ENCODE data around the gene RBP5. TPM values are rescaled to one million over a fixed set of nuclear protein-coding genes. Genes with fewer than 3 reads are reported as not detected.

RBP5 gene
- total RNA-seq, 1 experiment from 2014 or later = 2.3 TPM

DNA sequence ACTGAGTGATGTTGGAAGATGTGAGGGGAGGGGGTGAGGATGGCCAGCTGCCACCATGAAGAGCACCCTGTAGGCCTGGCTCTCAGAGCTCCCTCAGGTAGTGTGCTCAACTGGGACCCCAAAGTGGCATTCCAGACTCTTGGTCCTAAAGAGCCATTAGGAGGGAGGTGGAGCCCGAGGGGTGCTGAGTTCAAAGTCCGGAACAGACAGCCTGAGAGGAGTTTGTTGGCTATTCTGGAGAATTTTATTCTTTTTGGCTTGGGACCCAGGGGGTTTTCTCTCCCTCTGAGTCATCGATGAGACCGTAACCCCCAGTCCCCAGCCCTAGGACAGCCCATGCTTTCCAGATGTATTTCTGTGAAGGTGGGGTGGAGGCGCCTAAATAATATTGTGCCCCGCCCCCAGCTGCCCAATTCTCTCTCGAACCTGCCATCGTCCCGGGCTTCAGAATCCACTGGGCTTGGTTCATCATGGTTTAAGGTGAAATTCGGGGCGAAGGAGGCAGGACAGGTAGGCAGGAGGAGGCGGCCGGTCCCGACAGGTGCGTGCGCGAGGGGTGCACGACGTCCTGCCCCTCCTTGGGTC lies 690 bp upstream of the RBP5 start:
- DNase-seq = peak; percentile 4
- CTCF ChIA-PET = no interaction called here
- Mint-ChIP-seq H3K27ac (ENCODE audit: unreplicated experiment) (peak overlapping the region; percentile 97), H3K4me3 (ENCODE audit: low read depth, unreplicated experiment) (peak overlapping the region; percentile 97), H3K4me1 (ENCODE audit: low read depth, unreplicated experiment) (peaks cover 20% of the 10 kb centered on the region), H3K27me3 (ENCODE audit: unreplicated experiment) (no peaks in the 10 kb centered on the region), H3K36me3 (ENCODE audit: insufficient read depth, unreplicated experiment) (peaks cover 52% of the 10 kb centered on the region), H3K9me3 (ENCODE audit: low read depth, unreplicated experiment) (no peaks in the 10 kb centered on the region)
- TF ChIP-seq CTCF (IDR thresholded peaks at IDR 0.05; ENCODE audit: unreplicated experiment) = no peak
- intact Hi-C loops (cut with micrococcal nuclease; ENCODE audit: unreplicated experiment) = no loop called here
- TSS peak; percentile 45 for BruUV-seq (replicated peaks)

DNA sequence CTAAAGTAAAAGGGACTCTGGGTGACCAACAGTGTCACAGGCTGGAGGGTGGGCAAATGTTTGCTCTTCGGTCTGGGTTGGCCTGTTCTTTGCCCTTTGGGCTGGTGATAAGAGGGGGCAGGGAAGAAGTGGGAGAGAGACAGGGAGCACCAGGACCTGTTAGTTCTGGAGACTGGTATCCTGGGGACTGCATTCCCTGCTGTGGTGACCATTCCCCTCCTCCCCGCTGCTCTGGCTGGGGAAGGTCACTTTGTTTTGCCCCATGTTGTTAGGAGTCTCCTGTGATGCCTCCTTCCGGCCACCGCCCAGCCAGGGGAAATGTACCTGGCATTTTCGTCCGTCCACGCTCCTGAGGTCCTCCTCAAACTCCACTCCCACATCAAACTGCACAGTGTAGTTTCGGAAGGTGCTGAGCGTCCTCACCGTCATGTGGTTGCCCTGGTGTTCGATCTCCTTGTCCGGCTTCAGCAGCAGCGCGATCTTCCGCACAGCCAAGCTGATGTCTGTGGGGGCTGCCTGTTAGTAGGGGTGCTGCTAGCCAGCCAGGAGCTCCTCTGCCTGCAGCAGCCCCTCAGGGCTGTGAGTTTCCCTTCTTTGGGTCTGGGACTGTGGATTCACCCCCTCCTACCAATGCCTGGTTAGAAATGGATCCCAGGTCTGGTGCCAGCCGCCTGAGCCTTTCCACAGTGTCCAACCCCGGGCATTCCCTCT lies 618 bp downstream of the RBP5 start:
- no peaks in the 10 kb centered on the region for H3K9me3 Mint-ChIP-seq (ENCODE audit: low read depth, unreplicated experiment)
- CTCF ChIA-PET = no interaction called here
- DNase-seq = no peak
- peak overlapping the region; percentile 97 for H3K4me3 Mint-ChIP-seq (ENCODE audit: low read depth, unreplicated experiment)
- no peaks in the 10 kb centered on the region for H3K27me3 Mint-ChIP-seq (ENCODE audit: unreplicated experiment)
- H3K4me1 Mint-ChIP-seq (ENCODE audit: low read depth, unreplicated experiment) = peaks cover 20% of the 10 kb centered on the region
- BruUV-seq (replicated peaks) = no TSS peak
- intact Hi-C loops (cut with micrococcal nuclease; ENCODE audit: unreplicated experiment) = no loop called here
- peaks cover 52% of the 10 kb centered on the region for H3K36me3 Mint-ChIP-seq (ENCODE audit: insufficient read depth, unreplicated experiment)
- no peak for TF ChIP-seq CTCF (IDR thresholded peaks at IDR 0.05; ENCODE audit: unreplicated experiment)
- H3K27ac Mint-ChIP-seq (ENCODE audit: unreplicated experiment) = no peak overlapping the region

- DNase-seq = no peak
- Mint-ChIP-seq H3K9me3 (ENCODE audit: low read depth, unreplicated experiment) (no peaks in the 10 kb centered on the region), H3K4me1 (ENCODE audit: low read depth, unreplicated experiment) (peaks cover 4% of the 10 kb centered on the region), H3K4me3 (ENCODE audit: low read depth, unreplicated experiment) (no peak overlapping the region), H3K36me3 (ENCODE audit: insufficient read depth, unreplicated experiment) (peaks cover 29% of the 10 kb centered on the region), H3K27me3 (ENCODE audit: unreplicated experiment) (no peaks in the 10 kb centered on the region), H3K27ac (ENCODE audit: unreplicated experiment) (no peak overlapping the region)
- BruUV-seq (replicated peaks) = no TSS peak
- CTCF ChIA-PET = interaction anchor here (0.6 to 0.7 kb wide), 2 partner anchors 39 to 103 kb away, joined by 4 to 5 read pairs; no protein-coding TSS in a partner anchor
- intact Hi-C loops (cut with micrococcal nuclease; ENCODE audit: unreplicated experiment) = no loop called here
- no peak for TF ChIP-seq CTCF (IDR thresholded peaks at IDR 0.05; ENCODE audit: unreplicated experiment)
Measured at GRCh38 chr12:7125632-7126227, 3.0 kb downstream of the RBP5 start.

- no peak overlapping the region for H3K27ac Mint-ChIP-seq (ENCODE audit: unreplicated experiment)
Measured at GRCh38 chr12:7123806-7124522, 4.7 kb downstream of the RBP5 start.

More at GRCh38 chr12:7123806-7124522, 4.7 kb downstream of the RBP5 start:
- Mint-ChIP-seq H3K27me3 (ENCODE audit: unreplicated experiment) (no peaks in the 10 kb centered on the region), H3K36me3 (ENCODE audit: insufficient read depth, unreplicated experiment) (peaks cover 12% of the 10 kb centered on the region), H3K9me3 (ENCODE audit: low read depth, unreplicated experiment) (no peaks in the 10 kb centered on the region), H3K4me3 (ENCODE audit: low read depth, unreplicated experiment) (no peak overlapping the region), H3K4me1 (ENCODE audit: low read depth, unreplicated experiment) (no peaks in the 10 kb centered on the region)
- BruUV-seq (replicated peaks) = no TSS peak
- CTCF ChIA-PET = no interaction called here
- no peak for TF ChIP-seq CTCF (IDR thresholded peaks at IDR 0.05; ENCODE audit: unreplicated experiment)
- DNase-seq = no peak
- intact Hi-C loops (cut with micrococcal nuclease; ENCODE audit: unreplicated experiment) = no loop called here

Measured in Calu3 (cell line).